HG03558 (cell line): ENCODE results near the gene CASP7.

ENCODE experiments used
- ATAC-seq: cut with Tn5 transposase; IDR thresholded peaks from one replicate; pipeline ENCODE4 v1.9.1; 2021; ENCODE audit warnings: moderate number of reproducible peaks; ENCODE audit not compliant: unreplicated experiment; ENCODE audit errors: extremely low read depth

CASP7 gene

DNA sequence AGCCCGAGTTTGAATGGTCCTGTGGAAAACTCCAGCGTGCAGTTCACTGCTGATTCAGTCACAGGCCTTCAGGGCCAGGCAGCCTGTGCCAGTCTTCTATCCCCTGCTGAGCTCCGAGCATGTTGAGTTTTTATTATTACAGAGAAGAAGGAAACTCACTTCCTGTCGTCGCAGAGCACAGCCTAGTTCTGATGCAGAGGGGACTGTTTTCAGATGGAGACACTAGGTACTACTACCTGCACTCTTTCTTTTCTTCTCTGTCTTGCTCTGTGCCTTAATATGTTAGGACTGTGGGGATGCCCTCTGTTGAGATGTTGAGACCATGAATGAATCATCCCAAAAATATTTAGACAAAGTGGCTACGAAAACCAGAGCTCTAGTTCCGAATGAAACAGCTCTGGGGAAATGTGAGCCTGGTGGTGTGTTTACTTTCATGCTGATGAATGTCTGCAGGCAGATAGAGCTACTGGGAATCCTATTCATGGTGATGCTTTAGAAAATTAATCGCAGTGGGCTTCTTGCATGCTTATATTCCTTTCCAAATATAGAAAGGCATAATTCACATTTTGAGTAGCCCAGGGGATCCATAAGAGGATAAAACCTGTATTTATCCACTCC lies 29.6 kb downstream of the CASP7 start:
- no peak for ATAC-seq

DNA sequence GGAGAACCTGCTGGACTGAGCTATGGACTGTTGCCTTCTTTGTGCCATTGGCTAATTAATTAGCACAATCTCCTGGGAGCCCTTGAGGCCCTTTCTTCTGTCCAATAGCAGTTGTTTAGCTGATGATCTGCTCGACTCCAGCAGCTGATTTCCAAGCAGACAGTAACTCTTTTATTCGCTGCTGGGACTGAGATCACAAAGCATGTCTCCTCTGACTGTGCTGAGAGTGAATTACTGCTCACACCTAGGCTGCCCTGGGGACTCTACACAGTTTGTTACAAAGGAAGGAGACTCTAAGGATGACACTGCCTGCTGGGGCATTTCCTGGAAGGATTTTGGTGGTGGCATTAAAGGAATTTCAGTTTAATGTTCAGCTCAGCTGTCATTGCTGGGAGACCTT lies 31.4 kb downstream of the CASP7 start:
- no peak for ATAC-seq

DNA sequence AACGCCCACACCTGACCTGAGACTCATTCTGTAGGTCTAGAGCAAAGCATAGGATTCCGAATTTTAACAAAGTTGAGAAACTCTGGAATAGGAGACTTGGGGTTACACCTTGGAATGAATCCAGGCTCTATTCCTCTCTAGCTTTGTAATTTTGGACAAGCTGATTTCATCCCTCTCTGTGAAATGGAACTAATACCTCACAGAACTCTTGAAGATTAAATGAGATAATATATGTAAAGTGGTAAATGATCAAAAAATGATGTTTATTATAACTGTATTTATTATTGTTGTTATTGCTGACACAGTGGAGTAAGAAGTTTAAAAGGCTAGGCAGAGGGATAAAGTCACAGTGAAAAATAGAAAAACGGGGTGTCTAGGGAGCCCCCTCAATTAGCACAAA lies 32.3 kb downstream of the CASP7 start:
- ATAC-seq, result no peak

DNA sequence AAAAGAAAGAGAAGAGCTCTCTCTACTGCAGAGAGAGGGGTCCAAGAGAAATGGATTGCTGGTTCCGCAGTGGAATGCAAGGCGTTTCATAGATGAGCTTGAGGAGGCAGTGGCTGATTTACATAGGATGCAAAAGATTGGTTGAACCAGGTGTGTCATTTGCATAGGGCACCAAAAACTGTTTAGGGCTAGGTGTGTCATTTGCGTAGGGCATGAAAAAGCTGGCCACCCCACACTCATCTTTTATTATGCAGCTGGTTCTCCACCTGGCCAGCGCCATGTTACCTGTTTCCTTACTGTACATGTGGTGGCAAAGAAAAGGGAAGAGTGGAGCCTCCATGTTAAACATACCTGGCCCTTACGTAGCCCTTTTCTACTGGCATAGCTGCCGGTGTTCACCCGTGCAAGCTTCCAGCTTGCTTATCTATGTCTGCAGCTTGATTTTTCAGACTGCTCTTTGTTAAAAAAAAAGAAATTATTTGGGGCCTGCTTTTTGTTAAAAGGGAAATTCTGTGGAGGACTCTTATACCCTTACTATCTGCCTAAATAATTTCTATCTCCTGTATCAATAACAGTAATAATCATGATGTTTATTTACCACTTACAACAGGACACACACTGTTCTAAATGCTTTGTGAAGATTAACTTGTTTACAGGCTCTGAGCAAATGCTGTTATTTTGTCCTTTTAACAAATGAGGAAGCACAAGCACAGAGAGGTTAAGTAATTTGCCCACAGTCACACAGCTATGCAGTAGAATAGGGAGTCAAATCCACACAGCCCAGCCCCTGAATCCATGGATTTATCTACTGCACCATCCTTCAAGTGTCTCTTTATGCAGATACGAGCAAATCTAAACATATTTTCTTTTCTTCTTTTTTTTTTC lies 33.3 kb downstream of the CASP7 start:
- ATAC-seq, result no peak

DNA sequence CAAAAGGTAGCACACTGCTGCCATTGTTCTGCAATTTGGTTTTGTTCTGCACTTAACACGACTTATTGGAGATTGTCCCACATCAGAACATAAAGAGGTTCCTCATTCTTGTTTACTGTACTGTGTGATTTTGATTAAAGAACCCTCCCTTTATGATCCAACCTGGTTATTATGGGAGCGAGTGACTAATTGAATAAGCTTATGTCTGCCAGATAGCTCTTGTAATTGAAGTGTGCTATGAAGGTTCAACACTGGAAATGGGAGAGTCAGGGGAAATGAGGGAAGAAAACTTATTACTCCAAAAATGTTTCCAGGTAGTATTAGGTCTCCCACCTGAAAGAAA lies 33.9 kb downstream of the CASP7 start:
- no peak for ATAC-seq

DNA sequence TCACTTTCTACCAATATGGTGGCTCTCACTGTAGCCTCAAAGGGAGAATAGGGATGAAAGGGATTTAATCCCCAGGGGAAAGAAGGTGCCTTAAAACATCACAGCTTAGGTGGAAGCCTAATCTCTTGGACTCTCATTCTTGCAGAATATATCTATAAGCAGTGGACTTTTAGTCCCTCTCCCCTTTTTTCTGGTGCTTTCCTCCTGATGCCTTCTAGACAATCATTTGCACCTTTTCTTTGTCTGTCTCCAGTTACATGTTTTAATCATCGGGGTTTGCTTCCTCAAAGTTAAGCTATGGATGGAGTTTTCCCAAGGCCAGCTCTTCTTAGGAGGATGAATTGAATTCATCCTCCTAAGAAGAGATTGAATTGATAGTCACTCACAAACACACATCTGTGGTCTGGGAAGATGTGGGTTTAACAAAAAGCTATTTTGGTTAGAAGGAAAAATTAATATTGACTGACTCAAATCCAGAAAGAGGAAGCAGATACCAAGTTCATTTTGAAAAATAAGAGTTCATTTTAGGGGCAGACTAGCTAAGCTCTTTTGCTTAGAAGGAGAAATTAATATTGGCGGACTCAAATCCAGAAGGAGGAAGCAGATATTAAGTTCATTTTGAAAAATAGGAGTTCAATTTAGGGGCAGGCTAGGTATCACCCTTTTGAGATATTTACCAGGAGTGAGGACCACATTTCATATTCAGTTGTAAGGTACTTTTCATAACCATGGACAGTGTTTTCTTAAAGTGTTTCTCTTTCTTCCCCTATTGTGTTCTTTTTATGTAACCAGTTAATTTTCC lies 36.6 kb downstream of the CASP7 start:
- ATAC-seq, result no peak

DNA sequence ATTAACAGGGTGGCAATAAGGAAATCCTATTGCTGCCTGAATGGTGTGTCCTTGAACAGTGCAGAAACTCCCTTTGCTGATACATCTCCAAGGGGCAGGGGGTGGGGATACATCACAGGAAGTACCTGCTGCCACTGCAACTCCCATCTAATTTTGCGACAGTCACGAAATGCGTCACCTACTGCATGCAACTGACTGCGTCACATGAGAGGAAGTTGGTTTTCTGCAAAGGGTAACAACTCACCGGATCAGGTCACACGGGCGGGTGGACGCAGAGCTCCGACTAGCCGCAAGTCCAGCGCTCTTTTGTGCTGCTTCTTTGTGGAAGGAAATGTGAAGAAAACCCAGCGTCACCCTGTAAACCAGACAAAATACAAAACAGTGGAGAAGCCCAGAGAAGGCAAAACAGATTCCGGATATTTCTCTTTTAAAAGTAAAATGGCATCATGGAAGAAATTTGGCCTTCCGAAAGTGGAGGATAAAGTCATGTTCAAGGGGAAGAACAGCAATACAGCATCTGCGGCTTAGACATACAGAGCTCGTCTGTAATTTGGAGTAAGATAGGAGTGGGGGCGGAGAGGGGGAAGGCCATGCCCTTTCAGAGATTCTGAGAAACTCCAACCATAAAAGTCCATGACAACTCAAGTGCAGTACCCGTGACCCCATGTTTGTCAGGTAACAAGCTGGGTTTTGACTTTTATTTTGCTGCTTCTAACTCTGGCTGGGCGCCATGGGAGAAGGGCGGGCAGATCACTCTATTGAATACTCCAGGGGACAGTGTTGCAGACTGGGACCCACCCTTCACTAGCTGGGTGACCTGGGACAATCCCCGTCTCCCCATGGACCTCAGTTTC lies 39.5 kb downstream of the CASP7 start:
- no peak for ATAC-seq

DNA sequence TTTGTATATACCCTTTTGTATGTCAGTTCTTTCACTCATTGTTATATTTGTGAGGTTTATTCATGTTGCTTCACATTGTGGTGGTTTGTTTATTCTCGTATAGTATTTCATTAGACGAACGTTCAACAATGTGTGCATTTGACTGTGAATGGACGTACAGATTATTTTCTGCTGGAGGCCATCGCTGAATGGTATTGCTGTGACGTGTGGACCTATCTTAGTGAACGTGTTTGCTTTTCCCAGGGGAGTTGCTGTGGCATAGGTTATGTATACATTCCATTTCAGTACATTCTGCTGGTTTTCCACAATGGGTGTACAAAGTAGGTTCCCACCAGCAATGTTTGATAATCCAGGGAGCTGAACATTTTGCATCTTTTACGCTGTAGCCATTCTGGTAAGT lies 40.7 kb downstream of the CASP7 start:
- no peak for ATAC-seq

DNA sequence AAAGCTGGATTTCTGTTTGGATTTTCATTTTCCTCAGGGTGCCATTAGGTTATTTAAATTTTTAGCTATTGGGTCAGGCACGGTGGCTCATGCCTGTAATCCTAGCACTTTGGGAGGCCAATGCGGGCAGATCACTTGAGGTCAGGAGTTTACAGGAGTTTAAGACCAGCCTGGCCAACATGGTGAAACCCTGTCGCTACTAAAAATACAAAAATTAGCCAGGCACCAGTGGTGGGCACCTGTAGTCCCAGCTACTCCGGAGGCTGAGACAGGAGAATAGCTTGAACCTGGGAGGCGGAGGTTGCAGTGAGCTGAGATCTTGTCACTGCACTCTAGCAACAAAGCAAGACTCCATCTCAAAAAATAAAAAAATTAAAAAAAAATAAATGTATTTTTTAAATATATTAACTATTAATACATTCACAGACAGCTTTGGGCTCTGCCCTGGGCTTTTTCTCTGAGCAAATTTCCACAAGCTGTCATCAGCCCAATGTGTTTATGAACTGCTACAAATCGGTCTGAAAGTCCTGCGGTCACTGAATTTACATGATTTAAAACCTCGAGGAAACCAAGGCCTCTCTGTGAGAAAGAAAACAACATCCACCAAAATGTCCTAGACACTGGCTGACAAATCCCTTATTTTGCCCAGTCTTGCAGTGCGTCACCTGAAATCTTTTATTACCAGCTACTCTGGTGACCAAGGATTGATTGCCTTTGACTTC lies 52.6 kb downstream of the CASP7 start:
- no peak for ATAC-seq

DNA sequence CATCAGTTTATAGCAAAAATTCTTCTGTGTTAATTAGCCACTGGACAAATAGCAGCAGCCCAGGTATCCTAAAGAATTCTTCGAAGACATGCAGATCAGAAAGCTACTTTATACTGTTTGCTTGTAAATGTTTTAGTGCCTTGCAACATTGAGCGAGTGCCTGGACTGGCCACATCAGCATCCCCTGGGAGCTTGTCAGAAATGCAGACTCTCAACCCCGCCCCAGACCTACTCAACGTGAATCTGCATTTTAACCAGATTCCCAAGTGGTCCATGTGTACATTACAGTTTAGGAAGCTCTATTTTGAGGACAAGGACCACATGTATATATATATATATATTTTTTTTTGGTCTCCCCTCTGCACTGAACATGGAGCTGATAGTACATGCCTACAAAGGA lies 53.3 kb downstream of the CASP7 start:
- no peak for ATAC-seq

DNA sequence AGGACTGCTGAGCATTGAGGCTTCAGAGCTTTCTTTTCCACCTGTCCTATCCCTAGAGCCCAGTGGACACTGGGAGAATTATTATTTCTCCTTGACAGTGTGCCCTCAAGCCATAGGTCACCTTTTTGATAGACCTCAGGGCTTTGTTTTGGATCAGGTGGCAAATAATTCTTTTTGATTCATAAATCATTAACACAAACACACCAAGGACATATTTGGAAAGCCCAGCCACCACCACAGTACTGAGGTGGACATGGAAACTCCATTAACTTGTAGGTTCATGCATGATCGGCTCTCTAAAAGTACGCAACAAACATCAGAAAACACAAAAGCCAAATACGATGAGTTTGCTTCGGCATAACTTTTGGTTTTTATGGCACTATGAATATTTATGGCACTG lies 53.9 kb downstream of the CASP7 start:
- ATAC-seq, result no peak

DNA sequence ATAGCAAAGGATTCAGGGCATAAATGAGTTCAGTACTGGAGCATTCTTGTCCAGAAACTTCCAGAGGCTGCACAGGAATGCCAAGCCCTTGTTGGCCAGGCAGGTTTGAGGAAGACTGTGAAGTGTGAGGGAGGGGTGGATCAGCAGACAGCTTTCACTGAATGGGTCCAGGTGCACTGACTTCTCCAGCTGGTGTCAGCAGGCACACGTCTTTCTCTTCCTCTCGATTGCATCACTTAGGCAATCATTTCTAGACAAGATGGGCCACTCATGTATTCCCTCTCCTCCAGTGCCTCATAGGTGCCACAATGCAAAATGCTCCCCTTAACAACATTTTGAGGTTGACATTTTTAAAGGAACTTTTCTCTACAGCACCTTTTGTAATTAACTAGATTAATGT lies 56.2 kb downstream of the CASP7 start:
- peak; percentile 61 for ATAC-seq

DNA sequence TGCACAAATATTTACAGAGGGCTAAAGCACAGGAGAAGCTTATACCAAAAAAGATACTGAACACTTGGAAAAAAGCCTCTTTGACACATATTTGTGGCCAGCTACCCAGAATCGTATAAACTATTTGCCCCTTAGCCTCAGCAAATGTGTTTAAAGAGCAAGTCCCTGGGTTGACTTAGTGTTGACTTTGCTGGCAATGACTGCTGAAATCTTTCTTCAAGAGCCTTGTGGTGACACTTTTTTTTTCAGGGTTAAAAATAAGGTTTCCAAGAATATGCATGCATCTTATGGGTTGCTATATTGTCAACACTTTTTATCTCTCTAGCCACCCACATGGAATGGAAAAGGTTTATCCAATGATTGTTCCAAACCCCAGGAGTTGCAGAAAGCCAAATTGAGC lies 56.9 kb downstream of the CASP7 start:
- ATAC-seq, result no peak

DNA sequence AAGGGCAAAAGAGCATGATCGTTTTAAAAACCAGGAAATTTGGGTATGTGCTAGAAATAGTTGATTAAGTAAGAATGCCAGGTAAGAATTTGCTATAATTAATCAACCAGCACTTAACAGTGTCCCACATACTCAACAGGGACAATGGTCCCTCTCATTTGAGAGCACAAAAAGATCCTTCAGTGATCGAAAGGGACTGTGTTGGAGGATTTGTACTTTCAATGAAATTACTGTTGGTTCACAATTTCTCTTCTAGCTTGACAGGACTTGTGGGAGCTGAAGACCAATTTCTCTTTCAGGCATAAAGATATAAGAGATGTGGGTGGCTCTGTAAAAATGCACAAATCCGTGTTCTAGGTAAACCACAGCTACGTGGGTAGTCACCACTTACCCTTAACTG lies 59.3 kb downstream of the CASP7 start:
- ATAC-seq, result no peak

DNA sequence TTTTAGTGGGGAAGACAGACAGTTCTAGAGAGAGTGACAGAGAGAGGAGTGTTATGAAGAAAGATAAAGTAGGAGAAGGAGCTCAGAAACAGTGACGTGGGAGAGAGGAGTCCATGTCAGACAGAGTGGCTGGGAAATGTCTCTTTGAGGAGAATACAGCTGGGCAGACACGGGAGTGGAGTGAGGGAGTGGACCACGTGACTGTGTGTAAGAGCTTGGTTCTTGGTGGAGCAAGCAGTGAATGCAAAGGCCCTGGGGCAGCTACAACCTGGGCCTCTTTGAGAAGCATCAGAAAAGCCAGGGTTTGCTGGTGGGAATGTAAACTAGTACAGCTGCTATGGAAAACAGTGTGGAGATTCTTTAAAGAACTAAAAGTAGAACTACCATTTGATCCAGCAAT lies 59.9 kb downstream of the CASP7 start:
- ATAC-seq, result no peak

DNA sequence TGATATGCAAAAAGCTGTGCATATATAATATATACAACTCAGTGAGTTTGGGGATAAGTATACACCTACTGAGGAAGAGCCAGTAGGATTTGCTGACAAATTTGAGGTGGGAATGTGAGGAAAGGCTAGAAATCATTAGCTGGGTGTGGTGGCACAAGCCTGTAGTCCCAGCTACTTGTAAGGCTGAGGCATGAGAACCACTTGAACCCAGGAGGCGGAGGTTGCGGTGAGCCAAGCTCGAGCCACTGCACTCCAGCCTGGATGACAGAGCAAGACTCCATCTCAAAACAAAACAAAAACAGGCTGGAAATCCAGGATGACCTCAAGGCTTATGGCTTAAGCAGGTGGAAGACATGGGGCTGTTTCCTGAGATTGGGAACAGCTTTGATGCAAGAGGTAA lies 61.1 kb downstream of the CASP7 start:
- ATAC-seq, result no peak

DNA sequence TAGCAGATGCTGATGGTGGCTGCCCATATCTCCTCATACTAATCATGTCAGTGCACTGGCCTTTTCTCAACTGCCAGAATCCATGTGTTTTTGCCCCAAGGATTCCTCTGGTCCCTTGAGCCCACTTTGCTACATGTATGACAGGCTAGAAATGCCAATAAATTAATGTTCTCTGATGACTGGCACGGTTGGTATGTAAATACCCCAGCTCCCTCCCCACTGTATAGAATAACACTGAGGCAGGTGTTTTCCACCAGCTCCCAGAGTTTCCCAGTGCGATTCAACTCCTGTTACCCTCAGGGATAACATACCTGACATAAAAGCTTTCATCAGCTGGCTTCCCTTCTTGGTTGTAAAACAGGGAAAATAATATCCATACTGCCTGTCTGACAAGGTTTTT lies 62.8 kb downstream of the CASP7 start:
- ATAC-seq, result no peak

DNA sequence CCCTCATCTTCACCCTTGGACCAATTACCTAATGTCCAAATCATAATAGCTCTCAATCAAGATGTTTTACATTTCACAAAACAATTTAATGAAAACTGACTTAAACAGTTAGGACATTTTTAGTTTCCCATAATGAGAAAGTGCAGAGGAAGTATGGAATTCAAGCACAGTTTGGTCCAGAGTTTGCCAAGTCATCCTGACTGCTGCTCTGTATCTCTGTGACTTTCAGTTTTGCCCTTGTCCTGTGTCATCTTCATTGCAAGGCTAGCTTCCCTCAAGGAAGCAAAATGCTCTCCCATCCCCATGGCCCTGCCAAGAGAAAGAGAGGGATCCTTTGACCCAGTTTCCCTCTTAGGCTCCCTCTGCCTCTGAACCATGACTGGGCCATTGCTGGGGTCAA lies 63.9 kb downstream of the CASP7 start:
- no peak for ATAC-seq

DNA sequence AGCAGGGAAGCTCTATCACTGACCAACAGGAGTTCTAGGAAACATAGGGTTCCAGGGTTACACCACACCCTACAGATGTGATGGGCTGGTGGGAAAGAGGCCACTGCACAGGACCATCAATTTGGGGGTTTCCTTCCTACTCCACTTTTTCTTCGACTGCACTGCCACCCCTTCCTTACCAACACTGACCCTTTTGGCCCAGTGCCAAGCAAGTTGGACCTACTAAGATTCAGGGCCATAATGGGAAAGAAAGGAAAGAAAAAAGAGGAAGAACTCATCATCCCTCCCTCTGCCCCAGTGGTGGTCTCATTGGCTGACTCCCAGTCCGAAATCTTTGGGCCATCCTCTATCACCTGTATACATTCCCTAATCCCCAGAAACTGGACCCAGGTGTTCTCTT lies 65.7 kb downstream of the CASP7 start:
- no peak for ATAC-seq
